Measurements from ENCODE around the gene INAFM1.
"Not testable (repeated sequence)": the region's sequence is repeated elsewhere in the genome, so short reads cannot be mapped to it uniquely, and the experiment has no call there.

INAFM1 gene

GRCh38 chr19:47271949-47272348, 2.7 kb upstream of the INAFM1 start:
- DNase-seq, result no peak

GRCh38 chr19:47272448-47273312, 2.0 kb upstream of the INAFM1 start:
- no peak for DNase-seq

GRCh38 chr19:47273313-47274070, 1.2 kb upstream of the INAFM1 start:
- peak; percentile 57 to 85 (median 78) for DNase-seq

GRCh38 chr19:47274891-47275761, 441 bp downstream of the INAFM1 start:
- DNase-seq, result no peak

GRCh38 chr19:47275791-47276461, 1.2 kb downstream of the INAFM1 start:
- no peak for DNase-seq

GRCh38 chr19:47276513-47276912, 1.8 kb downstream of the INAFM1 start:
- DNase-seq, result not testable (repeated sequence)

GRCh38 chr19:47280183-47280797, 5.6 kb downstream of the INAFM1 start:
- DNase-seq, result peak in 1 of 4 experiments; percentile 50

GRCh38 chr19:47283405-47284059, 8.8 kb downstream of the INAFM1 start:
- no peak for DNase-seq

GRCh38 chr19:47284324-47284899, 9.7 kb downstream of the INAFM1 start:
- DNase-seq, result no peak

- peak; percentile 25 to 45 (median 36) for DNase-seq
Measured at GRCh38 chr19:47296036-47296435, 21.4 kb downstream of the INAFM1 start.

GRCh38 chr19:47300867-47301266, 26.2 kb downstream of the INAFM1 start:
- not testable (repeated sequence) for DNase-seq

GRCh38 chr19:47302249-47302648, 27.6 kb downstream of the INAFM1 start:
- no peak for DNase-seq

- no peak for DNase-seq
Measured at GRCh38 chr19:47303966-47304365, 29.3 kb downstream of the INAFM1 start.

- DNase-seq, result peak; percentile 13 to 51 (median 26)
Measured at GRCh38 chr19:47305309-47305751, 30.6 kb downstream of the INAFM1 start.

GRCh38 chr19:47306303-47306702, 31.6 kb downstream of the INAFM1 start:
- DNase-seq, result no peak

GRCh38 chr19:47309038-47309437, 34.4 kb downstream of the INAFM1 start:
- no peak for DNase-seq

- DNase-seq, result no peak
Measured at GRCh38 chr19:47309608-47310007, 34.9 kb downstream of the INAFM1 start, which contains the start of gene C5AR1. Gene C5AR1, plus strand, starts transcription at chr19:47309861. Its CDS starts 35 bp downstream, at chr19:47309896.

- DNase-seq, result no peak
Measured at GRCh38 chr19:47310323-47310722, 35.6 kb downstream of the INAFM1 start.

- no peak for DNase-seq
Measured at GRCh38 chr19:47310819-47311218, 36.1 kb downstream of the INAFM1 start.

GRCh38 chr19:47312366-47313006, 37.8 kb downstream of the INAFM1 start:
- DNase-seq, result no peak

Data from activated naive CD4-positive, alpha-beta T cell (primary cell).